Hepatocyte (in vitro differentiated cells): ENCODE data around the gene AQP11. TPM values are rescaled to one million over a fixed set of nuclear protein-coding genes. Genes with fewer than 3 reads are reported as not detected.

Experiments
- DNase-seq: peaks from one replicate; pipeline ENCODE4 v3.0.0-alpha.2; 2016; ENCODE audit warnings: low spot score
- H2AFZ ChIP-seq: fragments of 200-600 bp; sonication (generic); 2 replicates; pipeline ENCODE4 v1.6.0; 2016; ENCODE audit warnings: antibody characterized with exemption, mild to moderate bottlenecking
- H3K27ac ChIP-seq: fragments of 200-600 bp; sonication (generic); 2 replicates; pipeline ENCODE4 v1.5.1; 2016; ENCODE audit warnings: mild to moderate bottlenecking
- H3K27me3 ChIP-seq: fragments of 200-600 bp; sonication (generic); 2 replicates; pipeline ENCODE4 v1.6.1; 2016
- H3K36me3 ChIP-seq: fragments of 200-600 bp; sonication (generic); replicated peaks from 2 replicates; pipeline ENCODE4 v1.5.1; 2016; ENCODE audit warnings: low read depth; ENCODE audit not compliant: insufficient read depth
- H3K4me1 ChIP-seq: fragments of 200-600 bp; sonication (generic); 2 replicates; pipeline ENCODE4 v1.5.1; 2016; ENCODE audit warnings: mild to moderate bottlenecking, moderate library complexity; ENCODE audit not compliant: insufficient read depth
- H3K4me2 ChIP-seq: fragments of 200-600 bp; sonication (generic); 2 replicates; pipeline ENCODE4 v1.6.0; 2016
- H3K4me3 ChIP-seq: fragments of 200-600 bp; sonication (generic); 2 replicates; pipeline ENCODE4 v1.5.1; 2016; ENCODE audit warnings: mild to moderate bottlenecking
- H3K79me2 ChIP-seq: fragments of 200-600 bp; sonication (generic); 2 replicates; pipeline ENCODE4 v1.6.0; 2017; ENCODE audit warnings: mild to moderate bottlenecking
- H3K9me2 ChIP-seq: fragments of 200-600 bp; sonication (generic); replicated peaks from 2 replicates; pipeline ENCODE4 v1.6.0; 2017; ENCODE audit warnings: mild to moderate bottlenecking; ENCODE audit not compliant: insufficient read depth
- H3K9me3 ChIP-seq: fragments of 200-600 bp; sonication (generic); 2 replicates; pipeline ENCODE4 v1.5.1; 2016; ENCODE audit warnings: low read depth, mild to moderate bottlenecking
- H4K20me1 ChIP-seq: fragments of 200-600 bp; sonication (generic); 2 replicates; pipeline ENCODE4 v1.6.0; 2016; ENCODE audit warnings: mild to moderate bottlenecking; ENCODE audit not compliant: insufficient read depth, poor library complexity, severe bottlenecking
- EZH2 ChIP-seq: fragments of 200-600 bp; sonication (generic); IDR thresholded peaks from 2 replicates; pipeline ENCODE4 v1.6.1; 2016; ENCODE audit warnings: antibody characterized with exemption, mild to moderate bottlenecking, borderline replicate concordance
- EZH2phosphoT487 ChIP-seq: fragments of 200-600 bp; sonication (generic); IDR thresholded peaks from one replicate; pipeline ENCODE4 v1.6.1; 2018; ENCODE audit warnings: antibody characterized with exemption, mild to moderate bottlenecking, low read depth, moderate library complexity; ENCODE audit not compliant: unreplicated experiment, severe bottlenecking
- WGBS: methylation state at CpG from one replicate; pipeline ENCODE4 v1.1.6; 2016; ENCODE audit warnings: low lambda C conversion rate; ENCODE audit errors: missing lambda C conversion rate; 5-methylcytosine and 5-hydroxymethylcytosine counted together
- polyA plus RNA-seq: library from polyadenylated mRNA; unstranded; fragments of >200 nt; fragmentation: Nextera tagmentation; extraction: Ambion mirVana; gene quantifications from 2 replicates; pipeline ENCODE4 v1.2.1, GENCODE V29; 2016
- total RNA-seq: library from RNA; depleted of rRNA; stranded (reverse); fragments of >200 nt; gene quantifications from 2 replicates; pipeline ENCODE4 v1.2.3, GENCODE V29; 2014
- TF ChIP-seq, protein P1 (sequence below): fragments of 200-600 bp; sonication (generic); IDR thresholded peaks from 2 replicates; pipeline ENCODE4 v1.5.1; 2016; ENCODE audit warnings: antibody characterized with exemption, mild to moderate bottlenecking; ENCODE audit not compliant: poor library complexity

The AQP11 gene
- total and polyA plus RNA-seq, 2 experiments from 2014 or later = 6.6 to 13.5 TPM

DNA sequence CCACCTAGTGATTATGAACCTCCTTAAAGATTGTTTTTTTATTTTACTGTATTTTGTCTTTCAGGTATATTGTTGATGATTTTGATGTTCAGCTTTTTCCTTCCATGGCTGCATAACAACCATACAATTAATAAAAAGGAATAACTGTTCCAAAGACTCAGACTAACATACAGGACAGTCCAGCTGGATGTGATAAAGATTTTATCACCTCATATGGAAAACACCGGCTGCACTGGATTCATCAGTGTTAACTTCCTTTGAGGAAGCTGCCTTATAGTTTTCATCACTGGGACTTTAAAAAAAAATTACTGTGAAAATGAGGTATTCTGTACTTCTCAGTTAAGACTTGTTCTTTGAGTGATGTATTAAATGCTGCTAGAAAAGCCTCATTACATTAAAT is 19.5 kb downstream of the AQP11 start:
- no peaks in the 10 kb centered on the region for H3K4me1 ChIP-seq
- H3K4me2 ChIP-seq = no peak overlapping the region
- no peak overlapping the region for H2AFZ ChIP-seq
- no peaks in the 10 kb centered on the region for H3K79me2 ChIP-seq
- TF ChIP-seq, protein P1, sequence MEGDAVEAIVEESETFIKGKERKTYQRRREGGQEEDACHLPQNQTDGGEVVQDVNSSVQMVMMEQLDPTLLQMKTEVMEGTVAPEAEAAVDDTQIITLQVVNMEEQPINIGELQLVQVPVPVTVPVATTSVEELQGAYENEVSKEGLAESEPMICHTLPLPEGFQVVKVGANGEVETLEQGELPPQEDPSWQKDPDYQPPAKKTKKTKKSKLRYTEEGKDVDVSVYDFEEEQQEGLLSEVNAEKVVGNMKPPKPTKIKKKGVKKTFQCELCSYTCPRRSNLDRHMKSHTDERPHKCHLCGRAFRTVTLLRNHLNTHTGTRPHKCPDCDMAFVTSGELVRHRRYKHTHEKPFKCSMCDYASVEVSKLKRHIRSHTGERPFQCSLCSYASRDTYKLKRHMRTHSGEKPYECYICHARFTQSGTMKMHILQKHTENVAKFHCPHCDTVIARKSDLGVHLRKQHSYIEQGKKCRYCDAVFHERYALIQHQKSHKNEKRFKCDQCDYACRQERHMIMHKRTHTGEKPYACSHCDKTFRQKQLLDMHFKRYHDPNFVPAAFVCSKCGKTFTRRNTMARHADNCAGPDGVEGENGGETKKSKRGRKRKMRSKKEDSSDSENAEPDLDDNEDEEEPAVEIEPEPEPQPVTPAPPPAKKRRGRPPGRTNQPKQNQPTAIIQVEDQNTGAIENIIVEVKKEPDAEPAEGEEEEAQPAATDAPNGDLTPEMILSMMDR = no peak
- TF ChIP-seq EZH2 = no peak
- TF ChIP-seq EZH2phosphoT487 = no peak
- H4K20me1 ChIP-seq = no peaks in the 10 kb centered on the region
- H3K27me3 ChIP-seq = no peaks in the 10 kb centered on the region
- no peaks in the 10 kb centered on the region for H3K9me3 ChIP-seq
- DNase-seq = no peak
- no peaks in the 10 kb centered on the region for H3K36me3 ChIP-seq
- H3K4me3 ChIP-seq = no peak overlapping the region
- H3K9me2 ChIP-seq = no peaks in the 10 kb centered on the region
- no peak overlapping the region for H3K27ac ChIP-seq
- WGBS = 90% methylated on average over 1 of the region's 1 CpG

DNA sequence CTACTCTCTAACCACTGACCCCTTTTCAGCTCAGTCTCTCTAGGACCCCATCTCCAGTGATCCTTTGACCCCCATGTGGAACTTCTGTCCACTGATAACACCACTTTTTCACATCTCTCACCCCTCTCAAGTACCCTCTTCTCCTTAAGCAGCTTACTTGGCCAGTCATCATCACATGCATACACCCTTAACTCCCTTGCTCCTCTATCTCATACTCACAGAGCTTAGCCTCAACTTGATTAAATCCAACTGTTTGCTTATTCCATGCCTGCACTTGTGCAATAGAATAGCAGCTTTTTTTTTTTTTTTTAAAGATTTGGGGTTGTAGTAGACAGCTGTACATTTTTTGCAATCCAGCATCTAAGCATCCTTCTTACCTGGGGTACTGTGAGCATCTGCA is 22.2 kb downstream of the AQP11 start:
- H3K27me3 ChIP-seq = no peaks in the 10 kb centered on the region
- H3K4me1 ChIP-seq = no peaks in the 10 kb centered on the region
- H3K4me2 ChIP-seq = no peak overlapping the region
- H4K20me1 ChIP-seq = no peaks in the 10 kb centered on the region
- H3K9me2 ChIP-seq = no peaks in the 10 kb centered on the region
- H3K9me3 ChIP-seq = no peaks in the 10 kb centered on the region
- H2AFZ ChIP-seq = no peak overlapping the region
- no peak for TF ChIP-seq EZH2
- TF ChIP-seq EZH2phosphoT487 = no peak
- TF ChIP-seq, protein P1 = no peak
- no peaks in the 10 kb centered on the region for H3K79me2 ChIP-seq
- DNase-seq = no peak
- H3K27ac ChIP-seq = no peak overlapping the region
- H3K36me3 ChIP-seq = peaks cover 7% of the 10 kb centered on the region
- no peak overlapping the region for H3K4me3 ChIP-seq

DNA sequence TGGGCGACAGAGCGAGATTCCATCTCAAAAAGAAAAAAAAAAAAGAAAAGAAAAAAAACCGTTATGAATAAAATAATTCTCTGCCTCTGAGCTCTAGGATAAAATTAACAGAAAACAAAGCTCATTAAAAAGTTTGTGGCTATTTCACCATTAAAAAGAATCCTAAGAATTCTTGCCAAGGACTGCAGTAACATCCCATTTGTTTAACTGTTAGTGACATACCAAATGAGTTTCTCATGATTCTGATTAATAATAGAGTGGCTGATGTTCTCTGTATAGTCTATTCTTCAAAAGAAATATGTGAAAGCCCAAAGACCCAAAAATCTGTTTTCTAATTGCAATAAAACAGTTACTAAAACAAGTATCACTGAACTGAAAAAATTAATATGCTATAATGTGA is 28.1 kb downstream of the AQP11 start:
- no peaks in the 10 kb centered on the region for H3K9me3 ChIP-seq
- H4K20me1 ChIP-seq = no peaks in the 10 kb centered on the region
- H3K27me3 ChIP-seq = no peaks in the 10 kb centered on the region
- H3K9me2 ChIP-seq = no peaks in the 10 kb centered on the region
- no peak overlapping the region for H3K4me3 ChIP-seq
- DNase-seq = no peak
- H3K4me1 ChIP-seq = no peaks in the 10 kb centered on the region
- H3K79me2 ChIP-seq = no peaks in the 10 kb centered on the region
- H2AFZ ChIP-seq = no peak overlapping the region
- no peak overlapping the region for H3K4me2 ChIP-seq
- peaks cover 7% of the 10 kb centered on the region for H3K36me3 ChIP-seq
- TF ChIP-seq EZH2 (no peak), EZH2phosphoT487 (no peak)
- TF ChIP-seq, protein P1 = no peak
- 97% methylated on average over 3 of the region's 3 CpGs for WGBS
- H3K27ac ChIP-seq = no peak overlapping the region
